NCI-H1694 treated with DMSO at 0.1 percent for 48 hours (cell line): ENCODE results near the gene TXNRD3.

ENCODE experiments used
- DNase-seq: peaks from one replicate; lab custom pipeline; 2025; lab: John Stamatoyannopoulos, UW

TXNRD3 gene

DNA sequence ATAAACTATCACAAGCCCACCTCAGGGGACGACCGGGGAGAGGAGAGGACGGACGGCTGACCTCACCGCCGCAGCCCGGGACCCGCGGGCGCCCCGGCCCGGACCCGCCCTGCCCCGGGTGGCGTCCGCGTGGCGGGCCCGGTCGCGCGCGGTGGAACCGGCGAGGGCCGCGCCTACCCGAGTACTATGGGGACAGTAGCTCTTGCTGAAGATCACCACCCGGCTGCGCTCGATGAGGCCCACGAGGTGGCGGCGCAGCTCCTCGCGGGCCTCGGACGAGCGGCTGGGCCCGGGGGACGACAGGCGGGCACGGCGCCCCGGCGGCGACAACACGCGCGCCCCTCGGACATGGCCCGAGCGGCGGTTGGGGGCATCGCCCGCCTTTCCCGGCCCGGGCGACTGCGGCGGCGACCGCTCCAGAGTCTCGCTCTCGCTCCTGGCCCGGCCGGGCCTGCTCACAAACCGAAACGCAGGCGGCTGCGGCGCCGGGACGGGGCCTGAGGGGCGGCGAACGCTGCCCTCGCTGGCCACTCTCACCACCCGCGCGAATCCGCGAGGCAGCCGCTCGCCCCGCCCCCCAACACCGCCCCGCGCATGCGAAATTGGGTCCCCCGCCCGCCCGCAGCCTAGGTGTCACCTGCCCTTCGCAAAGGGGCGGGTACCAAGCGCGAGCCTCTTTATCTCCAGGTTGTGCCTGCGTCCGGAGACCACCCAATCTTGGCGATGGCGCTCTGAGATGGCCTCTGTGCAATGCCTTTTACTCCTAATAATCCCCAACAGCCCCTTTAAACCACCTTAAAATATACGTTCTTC is at the start of gene TXNRD3:
Gene TXNRD3, minus strand, starts transcription at position 554 of the 813 bp plus-strand sequence.
- DNase-seq: peak; percentile 40

GRCh38 chr3:126703512-126704493 is 48.9 kb upstream of the TXNRD3 start, which contains the start of gene CHCHD6:
Gene CHCHD6, plus strand, starts transcription at chr3:126704240. Its CDS starts 73 bp downstream, at chr3:126704313.
- peak; percentile 90 for DNase-seq

GRCh38 chr3:126699011-126699410 is 44.1 kb upstream of the TXNRD3 start:
- no peak for DNase-seq

DNA sequence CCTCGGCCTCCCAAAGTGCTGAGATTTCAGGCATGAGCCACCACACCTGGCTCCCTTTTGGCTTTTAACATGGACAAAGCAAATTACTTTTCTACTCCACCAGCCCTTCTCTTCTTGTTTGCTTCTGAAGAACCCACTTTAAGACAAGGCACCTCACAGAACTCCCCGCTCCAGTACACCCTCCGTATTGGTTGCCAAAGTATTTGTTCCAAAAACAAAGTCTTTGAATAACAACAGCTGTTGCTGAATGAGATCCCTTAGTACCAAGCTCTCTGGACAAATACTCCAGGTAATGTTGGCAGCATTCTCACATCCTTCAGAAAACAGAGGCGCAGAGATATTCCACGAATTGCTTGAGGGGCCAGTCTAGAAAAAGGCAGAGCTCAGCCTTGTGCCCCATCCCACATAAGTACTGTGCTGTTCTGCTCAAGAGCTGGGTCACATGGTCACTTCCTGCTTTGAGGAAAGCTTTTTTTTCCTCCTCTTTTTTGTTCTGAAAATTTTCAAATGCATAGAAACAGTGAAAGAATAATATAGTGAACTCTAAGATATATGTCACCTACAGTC is 41.9 kb upstream of the TXNRD3 start:
- DNase-seq: no peak

GRCh38 chr3:126693921-126694320 is 39.0 kb upstream of the TXNRD3 start:
- no peak for DNase-seq

DNA sequence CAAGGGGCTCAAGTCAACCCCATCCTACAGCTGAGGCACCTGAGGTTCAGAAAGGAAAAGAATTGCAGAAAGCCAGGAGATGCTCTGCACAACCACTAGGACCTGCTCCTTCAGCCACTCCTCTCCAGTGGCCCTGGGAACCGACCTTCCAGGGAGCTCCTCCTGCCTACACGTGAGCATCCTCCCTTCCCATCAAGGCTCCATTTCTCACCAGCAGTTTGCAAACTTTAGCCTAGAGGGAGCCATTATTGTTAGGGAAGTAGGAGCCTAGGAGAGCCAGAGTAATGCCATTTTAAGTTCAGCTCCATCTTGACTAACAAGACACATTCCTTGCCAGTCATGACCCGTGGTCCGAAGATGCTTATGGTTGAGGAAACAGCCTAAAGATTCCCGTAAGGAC is 37.9 kb upstream of the TXNRD3 start:
- DNase-seq: no peak

DNA sequence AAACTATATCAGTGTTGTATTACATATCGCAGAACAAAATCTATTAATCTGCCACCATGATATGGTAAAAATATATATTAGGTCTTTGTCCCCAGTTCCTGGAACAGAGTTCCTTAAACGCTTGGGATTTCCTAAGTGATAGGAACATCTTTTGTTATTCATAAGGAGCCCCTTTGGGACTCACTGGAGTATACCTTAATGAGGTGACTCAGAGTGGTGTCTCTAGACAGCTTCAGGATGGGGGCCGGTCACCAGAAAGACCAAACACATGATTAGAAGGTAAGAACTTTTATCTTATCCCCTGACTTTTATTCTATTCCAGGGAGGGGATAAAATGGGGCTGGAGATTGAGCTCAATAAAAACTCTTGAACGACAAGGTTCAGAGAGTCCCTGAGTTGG is 36.8 kb upstream of the TXNRD3 start:
- DNase-seq: no peak

- DNase-seq: no peak
These were observed 30.6 kb upstream of the TXNRD3 start for GRCh38 chr3:126685493-126685892.

DNA sequence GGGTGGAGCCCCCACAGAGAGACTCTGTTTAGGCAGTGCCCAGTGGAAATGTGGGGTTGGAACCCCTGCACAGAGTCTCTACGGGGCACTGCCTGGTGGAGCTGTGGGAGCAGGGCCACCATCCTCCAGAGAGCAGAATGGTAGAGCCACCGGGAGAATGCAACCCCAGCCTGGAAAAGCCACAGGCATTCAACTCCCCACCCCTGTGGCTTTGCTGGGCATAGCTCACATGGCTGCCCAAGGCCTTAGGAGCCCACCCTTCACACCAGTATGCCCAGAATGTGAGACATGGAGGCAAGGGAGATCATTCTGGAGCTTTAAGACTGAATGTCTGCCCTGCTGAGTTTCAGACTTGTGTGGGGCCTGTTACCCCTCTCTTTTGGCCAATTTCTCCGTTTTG is 30.1 kb upstream of the TXNRD3 start:
- DNase-seq: no peak

DNA sequence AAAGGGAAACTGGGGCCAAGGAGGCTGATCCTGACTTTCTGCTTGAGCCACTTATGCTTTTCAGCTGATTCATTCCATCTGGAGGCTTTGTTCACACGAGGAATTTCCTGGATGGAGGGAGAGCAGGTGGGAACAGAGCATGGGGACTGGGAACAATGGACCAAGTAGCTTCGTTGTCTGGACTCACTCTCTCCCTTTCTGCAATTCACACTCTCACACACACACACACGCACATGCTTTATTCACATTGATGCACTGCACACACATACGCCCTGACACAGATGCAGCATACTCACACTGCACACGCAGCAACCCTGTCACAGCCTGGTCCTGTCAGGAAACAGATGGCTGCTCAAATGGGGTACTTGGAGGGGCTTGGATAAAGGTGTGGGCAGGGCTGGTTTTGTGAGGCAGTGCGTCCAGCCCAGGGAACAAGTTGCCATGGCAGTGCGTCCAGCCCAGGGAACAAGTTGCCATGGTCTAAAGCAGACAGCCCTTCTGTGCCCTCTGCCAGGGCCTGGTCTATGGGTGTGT is 29.4 kb upstream of the TXNRD3 start:
- peak; percentile 42 for DNase-seq

DNA sequence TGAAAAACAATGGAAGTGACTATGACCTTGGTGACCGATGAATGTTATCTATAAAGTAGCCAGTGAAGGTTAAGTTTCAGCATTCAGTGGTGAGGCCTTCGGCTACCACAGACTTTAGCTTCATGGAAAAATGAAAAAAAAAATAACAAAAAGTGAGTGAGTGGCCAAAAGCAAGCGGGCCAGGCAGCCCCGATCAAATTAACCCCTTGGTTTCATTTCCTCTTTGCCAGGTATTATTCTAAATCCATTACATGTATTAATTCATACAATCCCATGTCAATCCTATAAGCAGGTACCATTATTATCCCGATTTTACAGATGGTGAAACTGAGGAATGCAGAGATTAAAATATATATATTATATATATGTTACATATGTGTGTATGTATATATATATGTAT is 28.1 kb upstream of the TXNRD3 start:
- no peak for DNase-seq

DNA sequence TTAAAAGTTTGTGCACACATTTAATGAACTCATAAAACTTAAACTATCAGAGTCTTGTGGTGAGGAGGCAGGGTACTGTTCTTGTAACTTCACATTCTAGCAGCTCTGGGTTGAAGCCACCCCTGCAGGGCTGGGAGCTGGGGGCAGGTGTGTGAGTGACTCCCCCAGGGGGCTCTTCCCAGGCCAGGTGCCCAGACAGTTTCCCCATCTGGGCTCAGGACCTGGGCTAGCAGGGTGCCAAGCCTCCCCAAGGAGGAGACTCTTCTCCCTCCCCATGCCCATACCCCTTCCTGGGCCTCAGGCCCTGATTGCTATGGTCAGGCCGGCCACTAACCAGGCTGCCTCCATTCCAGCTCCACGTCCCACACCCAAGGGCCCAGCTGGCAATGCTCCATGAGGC is 27.1 kb upstream of the TXNRD3 start:
- DNase-seq: no peak

GRCh38 chr3:126680667-126681055 is 25.7 kb upstream of the TXNRD3 start:
- no peak for DNase-seq

DNA sequence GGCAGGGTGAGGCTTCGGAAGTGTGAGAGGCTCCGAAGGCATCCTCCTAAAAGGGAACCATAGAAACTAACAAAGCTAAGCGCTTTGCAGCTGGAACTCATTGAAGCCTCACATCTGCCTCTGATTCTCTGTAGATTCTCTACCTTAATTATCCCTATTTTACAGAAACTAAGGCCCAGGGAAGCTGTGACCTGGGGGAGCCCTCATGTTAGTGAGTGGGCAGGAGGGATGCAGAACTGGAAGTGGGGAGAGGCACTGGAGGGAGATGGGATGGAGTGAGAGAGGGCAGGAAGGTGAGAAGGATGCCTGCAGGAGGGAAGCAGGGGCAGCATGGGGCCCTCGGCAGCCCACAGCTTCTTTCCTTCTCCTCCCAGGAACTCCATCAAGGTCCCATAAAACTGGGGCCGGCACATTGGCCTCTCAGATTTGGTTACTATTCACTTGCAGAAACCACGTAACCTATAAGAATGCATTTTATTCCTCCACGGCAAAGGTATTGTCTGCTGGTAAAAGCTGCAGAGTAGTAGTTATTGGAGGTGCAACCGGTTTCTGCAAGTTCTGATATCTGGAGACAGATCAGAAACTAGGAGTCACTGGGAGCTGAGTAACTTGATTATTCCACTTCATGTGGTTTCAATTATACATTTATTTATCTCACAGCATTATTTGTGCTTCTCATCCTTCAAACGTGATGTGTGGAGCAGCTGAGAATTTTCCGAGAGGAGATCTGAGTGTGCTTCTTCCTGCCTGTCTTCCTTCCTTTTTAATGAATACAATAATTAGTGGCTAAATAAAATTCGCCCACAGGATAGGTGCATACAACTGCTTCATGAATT is 25.1 kb upstream of the TXNRD3 start:
- DNase-seq: no peak

DNA sequence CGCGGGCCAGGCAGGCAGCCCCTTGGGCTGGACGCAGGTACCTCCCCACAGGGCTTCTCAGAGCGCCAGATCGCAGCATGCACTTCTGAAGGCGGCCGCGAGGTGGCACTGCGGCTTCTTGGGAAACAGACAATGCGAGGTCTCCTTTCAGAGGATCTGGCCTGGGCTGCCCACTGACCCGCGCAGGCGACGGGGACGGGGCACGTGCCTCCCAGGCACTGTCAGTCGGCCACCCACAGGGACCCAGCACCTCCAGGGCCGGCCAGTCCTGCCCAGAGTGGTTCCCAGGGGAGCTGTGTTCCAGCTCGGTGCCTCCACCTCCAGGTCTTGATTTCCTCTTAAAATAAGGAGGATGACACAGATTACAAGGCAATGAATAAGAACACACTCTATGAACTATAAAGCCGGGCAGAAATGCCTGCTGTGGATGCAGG is 24.4 kb upstream of the TXNRD3 start:
- DNase-seq: peak; percentile 64

DNA sequence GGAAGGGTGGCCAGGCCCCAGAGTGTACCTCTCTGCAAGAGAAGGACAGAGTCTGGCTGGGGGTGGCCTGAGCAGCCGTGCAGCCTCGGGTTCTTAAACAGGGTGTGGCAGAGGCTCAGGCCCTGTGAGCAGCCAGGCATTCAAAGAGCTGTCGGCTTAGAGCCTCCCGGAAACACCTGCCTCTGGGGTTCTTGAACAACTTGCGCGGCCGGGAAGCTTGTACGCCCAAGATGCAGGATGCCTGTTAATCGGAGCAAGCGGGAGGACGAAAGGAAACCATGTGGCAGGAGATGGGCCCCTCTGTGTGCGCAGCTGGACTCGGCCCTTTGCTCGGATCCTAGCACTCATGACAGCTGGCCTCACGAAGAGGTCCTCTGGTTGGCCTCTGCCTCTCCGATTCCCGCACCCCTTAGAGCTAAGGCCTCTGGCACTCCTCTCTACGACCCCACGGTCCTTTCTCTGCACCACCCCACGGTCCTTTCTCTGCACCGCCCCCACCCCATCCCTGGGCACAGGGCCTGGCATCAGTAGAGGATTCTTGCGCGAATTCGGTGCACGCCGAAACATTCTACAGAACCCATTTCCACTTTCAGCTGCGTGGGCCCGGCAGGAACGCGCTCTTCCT is 23.9 kb upstream of the TXNRD3 start:
- no peak for DNase-seq

DNA sequence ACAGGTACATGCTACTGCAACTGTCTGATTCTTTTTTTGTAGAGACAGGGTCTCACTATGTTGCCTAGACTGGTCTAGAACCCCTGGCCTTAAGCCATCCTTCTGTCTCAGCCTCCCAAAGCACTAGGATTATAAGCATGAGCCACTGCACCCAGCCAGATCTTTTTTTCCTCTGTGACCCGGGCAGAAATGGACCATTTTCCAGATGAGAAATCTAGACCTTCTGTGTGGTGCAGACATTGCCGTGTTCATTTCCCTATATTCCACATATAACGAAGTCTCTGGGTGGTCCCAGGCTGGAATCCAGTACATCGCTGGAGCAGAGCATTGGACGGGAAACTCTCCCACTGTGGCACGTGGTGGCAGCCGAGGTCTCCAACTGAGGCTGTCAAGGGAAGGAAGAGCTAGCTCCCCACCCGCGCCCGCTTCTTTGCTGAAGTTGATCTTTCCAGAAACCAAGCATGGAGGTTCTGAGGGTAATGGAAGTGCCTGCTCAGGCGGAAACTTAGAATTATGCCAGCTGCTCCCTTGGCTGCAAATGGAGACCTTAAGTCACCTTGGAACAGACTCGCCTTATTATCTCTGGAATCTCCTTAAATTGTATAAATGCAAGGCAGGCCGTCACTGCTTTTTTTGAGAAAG is 23.1 kb upstream of the TXNRD3 start:
- peak; percentile 2 for DNase-seq

- DNase-seq: no peak
These were observed 22.2 kb upstream of the TXNRD3 start for GRCh38 chr3:126676919-126677705.

DNA sequence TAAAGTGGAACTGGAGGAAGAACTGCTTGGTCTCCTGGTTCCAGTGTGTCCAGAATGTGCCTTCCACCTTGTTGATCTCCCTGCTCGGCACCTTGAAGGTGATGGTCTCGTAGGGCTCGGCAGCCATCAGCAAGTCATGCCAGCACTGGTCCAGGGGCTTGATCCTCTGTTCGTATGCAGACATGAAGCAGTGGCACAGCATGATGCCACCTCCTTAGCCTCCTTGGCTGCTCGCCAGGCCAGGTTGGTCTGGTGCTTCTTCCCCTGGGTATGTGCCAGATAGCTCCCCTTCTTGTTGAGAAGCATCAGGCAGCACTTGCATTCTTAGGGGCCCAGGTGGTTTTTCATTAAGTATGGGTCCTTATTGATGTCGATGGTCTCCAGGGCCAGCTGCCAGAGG is 17.8 kb upstream of the TXNRD3 start:
- no peak for DNase-seq
